H9 (cell line): Measurements from ENCODE around the gene TAS2R10. TPM values are rescaled to one million over a fixed set of nuclear protein-coding genes. Genes with fewer than 3 reads are reported as not detected.

Experiments
- DNase-seq: peaks from one replicate; pipeline ENCODE4 v3.0.0-alpha.2; 2017
- H2AFZ ChIP-seq: one replicate; pipeline ENCODE4 v1.6.1; 2013; ENCODE audit warnings: mild to moderate bottlenecking, low read length, control low read depth, moderate library complexity
- H2AK5ac ChIP-seq: 2 replicates; pipeline ENCODE4 v1.6.1; 2013; ENCODE audit warnings: low read length, control low read depth, mixed read lengths; ENCODE audit not compliant: insufficient read length
- H2BK120ac ChIP-seq: one replicate; pipeline ENCODE4 v1.6.1; 2013; ENCODE audit warnings: low read depth, mild to moderate bottlenecking, low read length, control low read depth, inconsistent platforms; ENCODE audit not compliant: poor library complexity, severe bottlenecking
- H2BK12ac ChIP-seq: 2 replicates; pipeline ENCODE4 v1.6.1; 2013; ENCODE audit warnings: low read length, control low read depth, mixed read lengths, low read depth; ENCODE audit not compliant: insufficient read length
- H2BK15ac ChIP-seq: 2 replicates; pipeline ENCODE4 v1.6.1; 2013; ENCODE audit warnings: low read depth, low read length, control low read depth
- H2BK20ac ChIP-seq: one replicate; pipeline ENCODE4 v1.6.1; 2013; ENCODE audit warnings: low read depth, mild to moderate bottlenecking, low read length, control low read depth, inconsistent platforms; ENCODE audit not compliant: poor library complexity, severe bottlenecking
- H2BK5ac ChIP-seq: 2 replicates; pipeline ENCODE4 v1.6.1; 2013; ENCODE audit warnings: low read length, control low read depth, mixed read lengths; ENCODE audit not compliant: insufficient read length
- H3K14ac ChIP-seq: 2 replicates; pipeline ENCODE4 v1.6.1; 2013; ENCODE audit warnings: low read length, control low read depth; ENCODE audit not compliant: insufficient read depth
- H3K18ac ChIP-seq: 2 replicates; pipeline ENCODE4 v1.6.1; 2013; ENCODE audit warnings: low read depth, mild to moderate bottlenecking, mixed read lengths, low read length, control low read depth; ENCODE audit not compliant: insufficient read length
- H3K23ac ChIP-seq: 2 replicates; pipeline ENCODE4 v1.6.1; 2013; ENCODE audit warnings: low read length, control low read depth, mixed read lengths, low read depth; ENCODE audit not compliant: insufficient read length
- H3K23me2 ChIP-seq: 2 replicates; pipeline ENCODE4 v1.6.1; 2013; ENCODE audit warnings: low read depth, mild to moderate bottlenecking, mixed read lengths, low read length, control low read depth; ENCODE audit not compliant: insufficient read length, poor library complexity, severe bottlenecking
- H3K27ac ChIP-seq: 2 replicates; pipeline ENCODE4 v1.5.1; 2013; ENCODE audit warnings: low read length, control low read depth, mixed read lengths, low read depth; ENCODE audit not compliant: insufficient read length
- H3K27me3 ChIP-seq: 2 replicates; pipeline ENCODE4 v1.6.1; 2013; ENCODE audit warnings: low read length, control low read depth, inconsistent platforms; ENCODE audit not compliant: insufficient read depth
- H3K4ac ChIP-seq: 2 replicates; pipeline ENCODE4 v1.6.1; 2013; ENCODE audit warnings: low read depth, mild to moderate bottlenecking, control low read depth, inconsistent platforms, low read length, moderate library complexity
- H3K4me1 ChIP-seq: 2 replicates; pipeline ENCODE4 v1.6.1; 2013; ENCODE audit warnings: low read length, control low read depth, inconsistent platforms; ENCODE audit not compliant: insufficient read depth
- H3K4me2 ChIP-seq: 2 replicates; pipeline ENCODE4 v1.6.1; 2013; ENCODE audit warnings: low read length, control low read depth, mixed read lengths; ENCODE audit not compliant: insufficient read length, insufficient read depth
- H3K56ac ChIP-seq: 2 replicates; pipeline ENCODE4 v1.6.1; 2013; ENCODE audit warnings: low read depth, mild to moderate bottlenecking, mixed read lengths, low read length, control low read depth; ENCODE audit not compliant: insufficient read length
- H3K79me1 ChIP-seq: 2 replicates; pipeline ENCODE4 v1.6.1; 2013; ENCODE audit warnings: low read depth, mild to moderate bottlenecking, moderate library complexity, low read length, control low read depth, inconsistent platforms; ENCODE audit not compliant: insufficient read depth, poor library complexity, severe bottlenecking
- H3K79me2 ChIP-seq: 2 replicates; pipeline ENCODE4 v1.6.1; 2013; ENCODE audit warnings: low read length, control low read depth, inconsistent platforms; ENCODE audit not compliant: insufficient read depth
- H3K9ac ChIP-seq: 2 replicates; pipeline ENCODE4 v1.6.1; 2013; ENCODE audit warnings: low read length, control low read depth, mixed read lengths; ENCODE audit not compliant: insufficient read length; ENCODE audit errors: extremely low read depth
- H3K9me3 ChIP-seq: one replicate; pipeline ENCODE4 v1.6.1; 2013; ENCODE audit warnings: low read depth, low read length, inconsistent platforms; ENCODE audit not compliant: control insufficient read depth
- H3T11ph ChIP-seq: one replicate; pipeline ENCODE4 v1.6.1; 2013; ENCODE audit warnings: mild to moderate bottlenecking, low read length, control low read depth, inconsistent platforms
- H4K20me1 ChIP-seq: one replicate; pipeline ENCODE4 v1.6.1; 2013; ENCODE audit not compliant: control insufficient read depth, insufficient read length, insufficient read depth
- H4K5ac ChIP-seq: 2 replicates; pipeline ENCODE4 v1.6.1; 2013; ENCODE audit warnings: low read depth, mild to moderate bottlenecking, mixed read lengths, low read length, control low read depth; ENCODE audit not compliant: insufficient read length
- H4K8ac ChIP-seq: replicated peaks from 2 replicates; pipeline ENCODE4 v1.6.1; 2013; ENCODE audit warnings: low read length, control low read depth, mixed read lengths, low read depth; ENCODE audit not compliant: insufficient read length
- H4K91ac ChIP-seq: 2 replicates; pipeline ENCODE4 v1.6.1; 2013; ENCODE audit warnings: low read depth, mild to moderate bottlenecking, moderate library complexity, mixed read lengths, low read length, control low read depth; ENCODE audit not compliant: insufficient read length
- H3K27ac Mint-ChIP-seq, 3 experiments: 2 replicates in 2 of 3; 3 replicates in 1 of 3; pipeline ENCODE4 v1.8.0; 2020 to 2021; ENCODE audit warnings: mixed read lengths in 3 of 3, mild to moderate bottlenecking in 1 of 3, moderate library complexity in 1 of 3
- H3K27me3 Mint-ChIP-seq: 2 replicates; pipeline ENCODE4 v1.8.0; 2021; ENCODE audit warnings: low read depth, mild to moderate bottlenecking, moderate library complexity, mixed read lengths
- H3K36me3 Mint-ChIP-seq, 3 experiments: 2 replicates in 2 of 3; 3 replicates in 1 of 3; pipeline ENCODE4 v1.8.0; 2020 to 2021; ENCODE audit warnings: low read depth in 3 of 3, mixed read lengths in 3 of 3; ENCODE audit not compliant: insufficient read depth in 1 of 3
- H3K4me1 Mint-ChIP-seq, 2 experiments: 2 replicates each; pipeline ENCODE4 v1.8.0; 2020; ENCODE audit warnings: mixed read lengths in 2 of 2
- H3K4me3 Mint-ChIP-seq, 2 experiments: 2 replicates in 1 of 2; 3 replicates in 1 of 2; pipeline ENCODE4 v1.8.0; 2020 to 2021; ENCODE audit warnings: mild to moderate bottlenecking in 2 of 2, mixed read lengths in 2 of 2, moderate library complexity in 1 of 2
- H3K9me3 Mint-ChIP-seq, 2 experiments: 2 replicates in 1 of 2; 3 replicates in 1 of 2; pipeline ENCODE4 v1.8.0; 2020; ENCODE audit warnings: mild to moderate bottlenecking in 2 of 2, mixed read lengths in 2 of 2, moderate library complexity in 1 of 2
- whole genome bisulfite sequencing: extraction: QIAGEN DNeasy Blood & Tissue Kit; methylation state at CpG from one replicate; pipeline ENCODE4 v1.1.7; 2013; ENCODE audit warnings: missing lambda C conversion rate, low lambda C conversion rate, mixed read lengths; ENCODE audit not compliant: insufficient read length; ENCODE audit errors: extremely low coverage; 5-methylcytosine and 5-hydroxymethylcytosine counted together
- total RNA-seq: library from RNA; stranded (reverse); gene quantifications from 2 replicates; pipeline ENCODE4 v1.2.1, GENCODE V29; 2021
- TF ChIP-seq, protein P1 (sequence below): fragments of 200-600 bp; sonication (generic); conservative IDR thresholded peaks from 3 replicates; pipeline ENCODE4 v1.8.0; 2021; ENCODE audit warnings: antibody characterized with exemption, mild to moderate bottlenecking

Gene TAS2R10
- total RNA-seq, 1 experiment from 2014 or later: 0.22 TPM

DNA sequence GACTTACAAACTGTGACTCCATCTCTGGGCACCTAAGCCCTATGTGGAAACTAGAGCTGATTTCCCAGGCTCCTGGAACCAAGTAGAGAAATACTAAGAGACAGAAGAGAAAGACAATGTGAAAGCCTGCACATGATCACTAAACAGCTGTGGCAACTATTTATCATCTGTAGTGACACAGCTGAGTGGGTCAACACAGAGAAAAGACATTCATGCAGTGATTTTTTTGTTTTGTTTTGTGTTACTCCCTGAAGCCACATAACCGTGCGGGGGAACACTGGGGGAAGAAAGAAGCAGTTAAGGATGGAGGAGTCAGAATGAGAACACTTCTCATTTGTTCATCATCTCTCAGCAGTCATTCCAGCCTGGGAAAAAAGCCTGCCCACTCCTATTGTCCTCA, 21.6 kb upstream of the TAS2R10 start:
- H3K27me3 Mint-ChIP-seq: no peaks in the 10 kb centered on the region
- Histone ChIP-seq H3K79me1 (no peaks in the 10 kb centered on the region), H4K20me1 (no peaks in the 10 kb centered on the region), H2BK5ac (no peak overlapping the region), H3K9me3 (no peaks in the 10 kb centered on the region), H2AK5ac (no peak overlapping the region), H4K8ac (no peak overlapping the region), H2AFZ (no peak overlapping the region), H3K4me2 (no peak overlapping the region), H3K56ac (no peak overlapping the region), H3K14ac (no peak overlapping the region), H3K27ac (no peak overlapping the region), H3K9ac (no peak overlapping the region), H2BK20ac (no peak overlapping the region), H3K4ac (no peak overlapping the region), H3K23ac (no peak overlapping the region), H2BK15ac (no peak overlapping the region), H3K4me1 (no peaks in the 10 kb centered on the region; the same call in 1 of the 2 replicates), H3K27me3 (no peaks in the 10 kb centered on the region), H3T11ph (no peak overlapping the region), H2BK12ac (no peak overlapping the region), H3K18ac (no peak overlapping the region), H3K79me2 (no peaks in the 10 kb centered on the region), H4K5ac (no peak overlapping the region), H2BK120ac (no peak overlapping the region), H3K23me2 (no peaks in the 10 kb centered on the region), H4K91ac (no peak overlapping the region)
- H3K36me3 Mint-ChIP-seq: peaks cover 7 to 14% (median 8%) of the 10 kb centered on the region in 3 experiments
- no CpG with 5 or more reads among the region's 2 CpGs for WGBS
- no peak overlapping the region for H3K4me3 Mint-ChIP-seq
- TF ChIP-seq, protein P1, sequence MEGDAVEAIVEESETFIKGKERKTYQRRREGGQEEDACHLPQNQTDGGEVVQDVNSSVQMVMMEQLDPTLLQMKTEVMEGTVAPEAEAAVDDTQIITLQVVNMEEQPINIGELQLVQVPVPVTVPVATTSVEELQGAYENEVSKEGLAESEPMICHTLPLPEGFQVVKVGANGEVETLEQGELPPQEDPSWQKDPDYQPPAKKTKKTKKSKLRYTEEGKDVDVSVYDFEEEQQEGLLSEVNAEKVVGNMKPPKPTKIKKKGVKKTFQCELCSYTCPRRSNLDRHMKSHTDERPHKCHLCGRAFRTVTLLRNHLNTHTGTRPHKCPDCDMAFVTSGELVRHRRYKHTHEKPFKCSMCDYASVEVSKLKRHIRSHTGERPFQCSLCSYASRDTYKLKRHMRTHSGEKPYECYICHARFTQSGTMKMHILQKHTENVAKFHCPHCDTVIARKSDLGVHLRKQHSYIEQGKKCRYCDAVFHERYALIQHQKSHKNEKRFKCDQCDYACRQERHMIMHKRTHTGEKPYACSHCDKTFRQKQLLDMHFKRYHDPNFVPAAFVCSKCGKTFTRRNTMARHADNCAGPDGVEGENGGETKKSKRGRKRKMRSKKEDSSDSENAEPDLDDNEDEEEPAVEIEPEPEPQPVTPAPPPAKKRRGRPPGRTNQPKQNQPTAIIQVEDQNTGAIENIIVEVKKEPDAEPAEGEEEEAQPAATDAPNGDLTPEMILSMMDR: no peak
- no peak for DNase-seq
- no peak overlapping the region for H3K27ac Mint-ChIP-seq
- H3K9me3 Mint-ChIP-seq: no peaks in the 10 kb centered on the region
- peaks cover 8 to 9% of the 10 kb centered on the region in 2 experiments for H3K4me1 Mint-ChIP-seq
